B cell (primary cell): ENCODE measurements around the gene GDF11. TPM values are rescaled to one million over a fixed set of nuclear protein-coding genes. Genes with fewer than 3 reads are reported as not detected.

ENCODE experiments used
- ATAC-seq: fragments of 200-7000 bp; cut with Tn5 transposase; one replicate; pipeline ENCODE4 v1.10.0; 2021; ENCODE audit warnings: low read depth, mild to moderate bottlenecking, moderate number of reproducible peaks, moderate library complexity
- CTCF ChIA-PET: fragments of 350-600 bp; sonication (Branson Sonifier 250); formaldehyde crosslinking; loops from one replicate; lab custom pipeline; 2021; ENCODE audit warnings: antibody characterized with exemption, inconsistent platforms; lab: Charles Lee
- POLR2A ChIA-PET: fragments of 350-600 bp; sonication (Branson Sonifier 250); formaldehyde crosslinking; loops from one replicate; lab custom pipeline; 2021; ENCODE audit warnings: antibody characterized with exemption; lab: Charles Lee
- DNase-seq: peaks from one replicate; pipeline ENCODE4 v3.0.0; 2013
- H2AFZ ChIP-seq: 2 replicates; pipeline ENCODE4 v1.6.1; 2012; ENCODE audit warnings: mild to moderate bottlenecking, low read depth, low read length; ENCODE audit not compliant: insufficient read depth, poor library complexity, severe bottlenecking
- H3K27ac ChIP-seq, 2 donors: 1 replicate in 1 of 2; 2 replicates in 1 of 2; pipeline ENCODE4 v1.5.1; 2012 to 2013; ENCODE audit warnings: low read length in 2 of 2, mild to moderate bottlenecking in 2 of 2, moderate library complexity in 1 of 2
- H3K27me3 ChIP-seq, 4 experiments: fragments of 200-600 bp in 1 of 4; sonication (generic) in 1 of 4; replicated peaks in 1 of 4; 1 replicate in 2 of 4; 2 replicates in 2 of 4; pipeline versions ENCODE4 v1.6.1 to v1.7.0; 2013 to 2016; ENCODE audit warnings: low read length in 3 of 4, mild to moderate bottlenecking in 2 of 4, mixed read lengths in 1 of 4, moderate library complexity in 1 of 4; ENCODE audit not compliant: insufficient read depth in 4 of 4, control insufficient read depth in 3 of 4; ENCODE audit errors: control extremely low read depth in 1 of 4
- H3K36me3 ChIP-seq, 2 experiments: replicated peaks in 1 of 2; 1 replicate in 1 of 2; 2 replicates in 1 of 2; pipeline versions ENCODE4 v1.6.1 to v1.7.1; 2013; ENCODE audit warnings: low read length in 1 of 2; ENCODE audit not compliant: insufficient read depth in 2 of 2, control insufficient read depth in 1 of 2; ENCODE audit errors: control extremely low read depth in 1 of 2, extremely low read depth in 1 of 2
- H3K4me1 ChIP-seq, 2 donors: fragments of 200-600 bp in 1 of 2; sonication (generic) in 1 of 2; 1 replicate in 1 of 2; 2 replicates in 1 of 2; pipeline versions ENCODE4 v1.5.1 to v1.6.1; 2013 to 2017; ENCODE audit warnings: low read length in 2 of 2; ENCODE audit not compliant: control insufficient read depth in 2 of 2, insufficient read depth in 2 of 2
- H3K4me2 ChIP-seq: replicated peaks from 2 replicates; pipeline ENCODE3; 2012; ENCODE audit warnings: mild to moderate bottlenecking, low read depth, low read length; ENCODE audit not compliant: poor library complexity, severe bottlenecking
- H3K4me3 ChIP-seq, 5 experiments: fragments of 200-600 bp in 1 of 5; sonication (generic) in 1 of 5; 1 replicate in 3 of 5; 2 replicates in 2 of 5; pipeline versions ENCODE4 v1.5.1 to v1.7.0; 2011 to 2016; ENCODE audit warnings: low read length in 4 of 5, mild to moderate bottlenecking in 4 of 5, low read depth in 2 of 5, control low read depth in 1 of 5, moderate library complexity in 1 of 5; ENCODE audit not compliant: insufficient read depth in 1 of 5; ENCODE audit errors: control extremely low read depth in 1 of 5, extremely low read depth in 1 of 5
- H3K79me2 ChIP-seq: fragments of 200-600 bp; sonication (generic); one replicate; pipeline ENCODE4 v1.6.0; 2016; ENCODE audit warnings: low read length; ENCODE audit not compliant: control insufficient read depth, insufficient read depth
- H3K9ac ChIP-seq: fragments of 200-600 bp; sonication (generic); 2 replicates; pipeline ENCODE4 v1.6.1; 2017; ENCODE audit warnings: mild to moderate bottlenecking, low read length, moderate library complexity
- H3K9me3 ChIP-seq, 3 donors: one replicate each; pipeline versions ENCODE4 v1.6.1 to v1.7.1; 2013; ENCODE audit warnings: low read length in 2 of 3; ENCODE audit not compliant: control insufficient read depth in 2 of 3, insufficient read depth in 1 of 3; ENCODE audit errors: control extremely low read depth in 1 of 3
- H4K20me1 ChIP-seq: 2 replicates; pipeline ENCODE4 v1.6.0; 2012; ENCODE audit warnings: mild to moderate bottlenecking, low read length; ENCODE audit not compliant: insufficient read depth, control insufficient read depth, poor library complexity, severe bottlenecking
- H3K27ac Mint-ChIP-seq: one replicate; pipeline ENCODE4 v1.8.0; 2021; ENCODE audit warnings: mixed read lengths
- H3K27me3 Mint-ChIP-seq: one replicate; pipeline ENCODE4 v1.8.0; 2021; ENCODE audit warnings: mixed read lengths
- H3K4me1 Mint-ChIP-seq: one replicate; pipeline ENCODE4 v1.8.0; 2021; ENCODE audit warnings: mixed read lengths
- H3K4me3 Mint-ChIP-seq: one replicate; pipeline ENCODE4 v1.8.0; 2021; ENCODE audit warnings: mixed read lengths
- H3K9me3 Mint-ChIP-seq: one replicate; pipeline ENCODE4 v1.8.0; 2022; ENCODE audit warnings: mixed read lengths; ENCODE audit not compliant: insufficient read depth
- EZH2 ChIP-seq: IDR thresholded peaks from 2 replicates; pipeline ENCODE4 v1.6.1; 2012; ENCODE audit warnings: borderline replicate concordance, low read depth, mild to moderate bottlenecking, moderate library complexity, low read length; ENCODE audit not compliant: insufficient read depth, poor library complexity, severe bottlenecking
- WGBS: methylation state at CpG from one replicate; pipeline ENCODE4 v1.1.5; 2013; ENCODE audit warnings: missing lambda C conversion rate; ENCODE audit not compliant: insufficient coverage; 5-methylcytosine and 5-hydroxymethylcytosine counted together
- intact Hi-C: fragments of 100-400 bp; cut with micrococcal nuclease; formaldehyde crosslinking; loops from one replicate; pipeline ENCODE4 v1.10.0; 2022
- polyA plus RNA-seq: library from polyadenylated mRNA; depleted of rRNA; stranded (reverse); fragments of >200 nt; gene quantifications from 2 replicates; pipeline ENCODE4 v1.2.3, GENCODE V29; 2012
- total RNA-seq, 2 donors: library from RNA; stranded (reverse); fragments of 120-200 nt in 1 of 2; gene quantifications; 1 replicate in 1 of 2; 2 replicates in 1 of 2; pipeline versions ENCODE4 v1.2.3 to v1.2.4, GENCODE V29; 2013 to 2022
- TF ChIP-seq, protein P1 (sequence below): fragments of 200-600 bp; IDR thresholded peaks from one replicate; pipeline ENCODE4 v1.8.0; 2022; ENCODE audit warnings: antibody characterized with exemption, mild to moderate bottlenecking

The GDF11 gene
- total and polyA plus RNA-seq, 2 donors (not counting 1 experiment from before 2014, with no cell fraction given) = 4.4 to 11.3 TPM

- no peak for TF ChIP-seq EZH2
- TF ChIP-seq, protein P1, sequence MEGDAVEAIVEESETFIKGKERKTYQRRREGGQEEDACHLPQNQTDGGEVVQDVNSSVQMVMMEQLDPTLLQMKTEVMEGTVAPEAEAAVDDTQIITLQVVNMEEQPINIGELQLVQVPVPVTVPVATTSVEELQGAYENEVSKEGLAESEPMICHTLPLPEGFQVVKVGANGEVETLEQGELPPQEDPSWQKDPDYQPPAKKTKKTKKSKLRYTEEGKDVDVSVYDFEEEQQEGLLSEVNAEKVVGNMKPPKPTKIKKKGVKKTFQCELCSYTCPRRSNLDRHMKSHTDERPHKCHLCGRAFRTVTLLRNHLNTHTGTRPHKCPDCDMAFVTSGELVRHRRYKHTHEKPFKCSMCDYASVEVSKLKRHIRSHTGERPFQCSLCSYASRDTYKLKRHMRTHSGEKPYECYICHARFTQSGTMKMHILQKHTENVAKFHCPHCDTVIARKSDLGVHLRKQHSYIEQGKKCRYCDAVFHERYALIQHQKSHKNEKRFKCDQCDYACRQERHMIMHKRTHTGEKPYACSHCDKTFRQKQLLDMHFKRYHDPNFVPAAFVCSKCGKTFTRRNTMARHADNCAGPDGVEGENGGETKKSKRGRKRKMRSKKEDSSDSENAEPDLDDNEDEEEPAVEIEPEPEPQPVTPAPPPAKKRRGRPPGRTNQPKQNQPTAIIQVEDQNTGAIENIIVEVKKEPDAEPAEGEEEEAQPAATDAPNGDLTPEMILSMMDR = no peak
- Histone ChIP-seq H3K4me3 (no peak overlapping the region), H3K27ac (no peak overlapping the region), H3K9me3 (no peaks in the 10 kb centered on the region), H3K79me2 (peaks cover 7% of the 10 kb centered on the region), H3K4me1 (peaks cover 26 to 32% of the 10 kb centered on the region in 2 donors), H3K4me2 (no peak overlapping the region), H3K27me3 (peaks cover 0 to 13% (median 6%) of the 10 kb centered on the region in 4 experiments), H3K36me3 (no peaks in the 10 kb centered on the region), H3K9ac (no peak overlapping the region), H4K20me1 (peaks cover 6% of the 10 kb centered on the region), H2AFZ (no peak overlapping the region)
- ChIA-PET CTCF (interaction anchor here (0.5 to 2.5 kb wide), 5 partner anchors 12 to 291 kb away, joined by 3 to 16 read pairs (median 5); no protein-coding TSS in a partner anchor), POLR2A (interaction anchor here (0.8 kb wide), 1 partner anchor 663 kb away, joined by 3 read pairs; no protein-coding TSS in a partner anchor)
- Mint-ChIP-seq H3K9me3 (no peaks in the 10 kb centered on the region), H3K4me1 (peaks cover 38% of the 10 kb centered on the region), H3K4me3 (no peak overlapping the region), H3K27me3 (peaks cover 15% of the 10 kb centered on the region), H3K27ac (no peak overlapping the region)
- WGBS = 100% methylated on average over 1 of the region's 4 CpGs
- ATAC-seq = no peak
- intact Hi-C loops = no loop called here
- no peak for DNase-seq
Observed at GRCh38 chr12:55711786-55712553, 31.0 kb upstream of the GDF11 start.
